A172 (cell line): ENCODE measurements around the gene ZMAT2. TPM values are rescaled to one million over a fixed set of nuclear protein-coding genes. Genes with fewer than 3 reads are reported as not detected.
"Not testable (repeated sequence)": the region's sequence is repeated elsewhere in the genome, so short reads cannot be mapped to it uniquely, and the experiment has no call there.

Experiments used
- DNase-seq: peaks from one replicate; pipeline ENCODE4 v3.0.0-alpha.2; 2015; ENCODE audit warnings: low spot score
- total RNA-seq: library from RNA; depleted of rRNA; stranded (reverse); fragments of >200 nt; shearing (Covaris generic); gene quantifications from 2 replicates; pipeline ENCODE4 v1.2.3, GENCODE V29; 2014; rRNA removed

ZMAT2 gene
- total RNA-seq, 1 experiment from 2014 or later: 91.8 TPM

- not testable (repeated sequence) for DNase-seq
Observed at GRCh38 chr5:140708787-140709186, 8.5 kb downstream of the ZMAT2 start.

- DNase-seq: peak; percentile 99
Observed at GRCh38 chr5:140710899-140711552, 10.8 kb downstream of the ZMAT2 start.

- DNase-seq: no peak
Observed at GRCh38 chr5:140711794-140712193, 11.5 kb downstream of the ZMAT2 start.

- DNase-seq: no peak
Observed at GRCh38 chr5:140713562-140714094, 13.4 kb downstream of the ZMAT2 start.

- DNase-seq: not testable (repeated sequence)
Observed at GRCh38 chr5:140716238-140716637, 16.0 kb downstream of the ZMAT2 start.

- no peak for DNase-seq
Observed at GRCh38 chr5:140718266-140718592, 18.0 kb downstream of the ZMAT2 start.

- peak; percentile 34 for DNase-seq
Observed at GRCh38 chr5:140720738-140721137, 20.5 kb downstream of the ZMAT2 start.

- DNase-seq: not testable (repeated sequence)
Observed at GRCh38 chr5:140721395-140721794, 21.1 kb downstream of the ZMAT2 start.

- DNase-seq: peak; percentile 99
Observed at GRCh38 chr5:140725799-140726471, 25.7 kb downstream of the ZMAT2 start.

GRCh38 chr5:140733098-140733497 is 32.9 kb downstream of the ZMAT2 start:
- no peak for DNase-seq

GRCh38 chr5:140734354-140734753 is 34.1 kb downstream of the ZMAT2 start:
- DNase-seq: no peak

GRCh38 chr5:140737486-140737885 is 37.2 kb downstream of the ZMAT2 start:
- no peak for DNase-seq

GRCh38 chr5:140741967-140742366 is 41.7 kb downstream of the ZMAT2 start:
- DNase-seq: no peak

GRCh38 chr5:140753561-140753960 is 53.3 kb downstream of the ZMAT2 start:
- no peak for DNase-seq

Other genes with a start within 250 kb of the ZMAT2 start
- not detected in 2 replicates for gene EIF4EBP3, start 152.8 kb upstream of the ZMAT2 start, total RNA-seq
- 55.0 and 57.1 TPM in 2 replicates for gene SRA1, start 143.0 kb upstream of the ZMAT2 start, total RNA-seq
- 5.9 and 6.1 TPM in 2 replicates for gene APBB3, start 135.8 kb upstream of the ZMAT2 start, total RNA-seq
- 51.2 and 59.8 TPM in 2 replicates for gene SLC35A4, start 135.6 kb upstream of the ZMAT2 start, total RNA-seq
- gene CD14, start 67.3 kb upstream of the ZMAT2 start, total RNA-seq: 2.3 TPM in 1 of 2 replicates, not detected in the other
- 1.4 and 8.8 TPM in 2 replicates for gene TMCO6, start 61.0 kb upstream of the ZMAT2 start, total RNA-seq
- gene NDUFA2, start 52.8 kb upstream of the ZMAT2 start, total RNA-seq: 112 and 115 TPM in 2 replicates
- 147 and 211 TPM in 2 replicates for gene IK, start 52.6 kb upstream of the ZMAT2 start, total RNA-seq
- 28.5 and 30.8 TPM in 2 replicates for gene WDR55, start 35.5 kb upstream of the ZMAT2 start, total RNA-seq
- gene DND1, start 26.9 kb upstream of the ZMAT2 start, total RNA-seq: 1.5 TPM in 1 of 2 replicates, not detected in the other
- gene HARS1, start 9.1 kb upstream of the ZMAT2 start, total RNA-seq: 143 and 148 TPM in 2 replicates
- 46.1 and 50.5 TPM in 2 replicates for gene HARS2, start 9.0 kb upstream of the ZMAT2 start, total RNA-seq
- 0.02 TPM in 1 of 2 replicates, not detected in the other for gene PCDHA1, start 85.7 kb downstream of the ZMAT2 start, total RNA-seq
- gene PCDHA2, start 94.4 kb downstream of the ZMAT2 start, total RNA-seq: 0.03 and 0.81 TPM in 2 replicates
- 2.9 and 3.2 TPM in 2 replicates for gene PCDHA3, start 100.6 kb downstream of the ZMAT2 start, total RNA-seq
- 1.9 and 2.6 TPM in 2 replicates for gene PCDHA4, start 106.6 kb downstream of the ZMAT2 start, total RNA-seq
- gene PCDHA5, start 121.2 kb downstream of the ZMAT2 start, total RNA-seq: 0.10 and 0.12 TPM in 2 replicates
- gene PCDHA6, start 127.5 kb downstream of the ZMAT2 start, total RNA-seq: 0.43 and 0.69 TPM in 2 replicates
- gene PCDHA7, start 133.8 kb downstream of the ZMAT2 start, total RNA-seq: 0.19 and 0.38 TPM in 2 replicates
- not detected in 2 replicates for gene PCDHA8, start 140.7 kb downstream of the ZMAT2 start, total RNA-seq
- gene PCDHA9, start 147.9 kb downstream of the ZMAT2 start, total RNA-seq: 0.07 TPM in 1 of 2 replicates, not detected in the other
- gene PCDHA10, start 155.4 kb downstream of the ZMAT2 start, total RNA-seq: 0.02 and 0.10 TPM in 2 replicates
- 0.10 TPM in 1 of 2 replicates, not detected in the other for gene PCDHA11, start 168.5 kb downstream of the ZMAT2 start, total RNA-seq
- gene PCDHA12, start 174.9 kb downstream of the ZMAT2 start, total RNA-seq: 3.8 and 4.5 TPM in 2 replicates
- gene PCDHA13, start 181.7 kb downstream of the ZMAT2 start, total RNA-seq: 0.26 TPM in 1 of 2 replicates, not detected in the other
- 0.52 and 0.96 TPM in 2 replicates for gene PCDHAC1, start 225.9 kb downstream of the ZMAT2 start, total RNA-seq